Activated CD8-positive, alpha-beta memory T cell treated with anti-CD3 and anti-CD28 coated beads, Interleukin-2, amount 50 U/mL, for 1 hour (primary cell): ENCODE results near the gene SUGP2.
"Not testable (repeated sequence)": the region's sequence is repeated elsewhere in the genome, so short reads cannot be mapped to it uniquely, and the experiment has no call there.

Experiments
- DNase-seq: peaks from one replicate; pipeline ENCODE4 v3.0.0-alpha.2; 2020; ENCODE audit errors: extremely low read depth

SUGP2 gene

DNA sequence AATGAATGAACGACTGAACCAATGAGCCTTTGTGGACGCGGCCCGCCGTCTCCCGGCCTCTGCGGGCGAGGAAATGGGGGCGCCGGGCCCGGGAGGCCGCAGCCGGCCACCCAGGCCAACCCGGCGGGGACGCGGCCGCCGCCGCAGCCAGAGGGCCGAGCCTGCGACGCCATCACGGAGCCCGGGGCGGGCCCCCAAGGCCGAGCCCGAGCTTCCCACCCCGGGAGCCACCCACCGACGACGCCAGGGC, 216 bp downstream of the SUGP2 start:
- no peak for DNase-seq

DNA sequence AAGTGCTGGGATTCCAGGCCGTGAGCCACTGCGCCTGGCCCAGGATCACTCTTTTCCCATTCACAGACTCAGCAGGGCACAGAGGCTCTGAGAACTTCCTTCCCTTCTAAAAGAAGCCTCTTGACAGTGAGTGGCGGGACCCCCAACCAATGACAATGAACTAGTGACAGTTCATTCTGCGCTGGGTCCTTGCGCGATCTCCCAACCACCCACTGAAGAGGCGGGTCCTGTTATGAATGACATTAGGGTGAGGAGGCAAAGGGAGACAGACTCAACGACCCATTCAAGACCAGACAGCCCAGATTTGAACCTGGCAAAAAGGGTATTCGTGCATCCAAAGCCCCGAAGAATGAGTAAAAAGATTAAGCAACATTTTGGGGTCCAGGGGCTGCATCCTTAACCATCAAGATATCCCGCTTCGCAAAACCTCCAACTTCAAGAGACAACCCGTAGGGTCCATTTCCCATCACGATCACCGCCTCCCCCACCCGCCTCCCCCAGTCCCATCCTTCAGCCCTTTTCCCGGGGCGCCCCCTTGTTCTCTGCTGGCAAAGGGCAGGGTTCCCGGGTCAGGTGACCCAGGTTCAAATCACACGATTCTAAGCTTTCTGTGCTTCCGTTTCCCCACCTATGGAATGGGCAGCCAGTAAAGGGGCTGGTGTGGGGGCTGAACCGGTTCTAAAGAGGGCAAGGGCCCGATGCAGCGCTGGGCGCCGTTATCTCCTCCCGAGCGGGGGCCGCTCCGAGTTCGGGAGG, 719 bp downstream of the SUGP2 start:
- peak; percentile 68 for DNase-seq

DNA sequence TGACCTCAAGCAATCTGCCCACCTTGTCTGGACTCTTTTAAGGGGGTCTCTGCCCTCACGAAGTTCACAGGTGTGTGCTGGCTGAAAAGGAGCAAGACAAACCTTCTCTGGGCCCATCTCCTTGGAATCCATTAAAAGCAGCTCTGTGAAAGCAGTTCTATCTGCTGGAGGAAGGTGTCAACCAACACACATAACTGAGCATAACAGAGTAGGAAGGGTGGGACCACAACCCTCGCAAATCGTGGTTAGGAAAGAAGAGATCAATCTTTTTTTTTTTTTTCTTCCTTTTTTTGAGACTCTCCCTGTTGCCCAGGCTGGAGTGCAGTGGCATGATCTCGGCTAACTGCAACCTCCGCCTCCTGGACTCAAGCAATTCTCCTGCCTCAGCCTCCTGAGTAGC, 1.4 kb downstream of the SUGP2 start:
- DNase-seq = no peak

DNA sequence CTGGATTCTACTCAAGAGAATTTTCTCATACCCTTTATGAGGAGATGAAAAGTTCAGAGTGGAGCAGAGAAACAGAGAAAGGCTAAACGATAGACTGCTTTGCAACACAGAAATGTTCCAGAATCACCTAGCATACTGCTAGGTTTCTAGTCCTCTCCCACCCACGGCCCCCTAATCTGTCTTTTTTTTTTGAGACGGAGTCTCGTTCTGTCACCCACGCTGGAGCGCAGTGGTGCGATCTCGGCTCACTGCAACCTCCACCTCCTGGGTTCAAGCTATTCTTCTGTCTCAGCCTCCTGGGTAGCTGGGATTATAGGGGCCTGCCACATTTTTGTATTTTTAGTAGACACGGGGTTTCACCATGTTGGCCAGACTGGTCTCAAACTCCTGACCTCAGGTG, 4.8 kb downstream of the SUGP2 start:
- DNase-seq = no peak

DNA sequence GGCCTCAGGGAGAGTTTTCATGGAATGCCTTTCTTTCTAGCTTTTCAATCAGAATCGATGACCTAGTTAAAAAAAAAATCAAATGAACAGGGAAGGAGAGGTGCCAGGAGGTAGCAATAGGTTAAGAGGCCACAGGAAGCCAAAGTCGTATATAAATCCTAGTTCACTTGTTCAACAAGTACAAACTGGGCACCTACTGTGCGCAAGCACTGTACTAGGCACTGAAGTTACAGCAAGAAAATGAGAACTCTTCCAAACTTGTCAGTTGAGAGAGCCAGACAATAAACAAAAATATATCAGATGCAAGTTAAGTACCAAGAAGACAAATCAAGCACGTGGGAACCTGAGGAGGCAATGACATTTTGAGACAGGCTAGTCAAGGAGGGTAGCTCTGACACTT, 6.1 kb downstream of the SUGP2 start:
- no peak for DNase-seq

DNA sequence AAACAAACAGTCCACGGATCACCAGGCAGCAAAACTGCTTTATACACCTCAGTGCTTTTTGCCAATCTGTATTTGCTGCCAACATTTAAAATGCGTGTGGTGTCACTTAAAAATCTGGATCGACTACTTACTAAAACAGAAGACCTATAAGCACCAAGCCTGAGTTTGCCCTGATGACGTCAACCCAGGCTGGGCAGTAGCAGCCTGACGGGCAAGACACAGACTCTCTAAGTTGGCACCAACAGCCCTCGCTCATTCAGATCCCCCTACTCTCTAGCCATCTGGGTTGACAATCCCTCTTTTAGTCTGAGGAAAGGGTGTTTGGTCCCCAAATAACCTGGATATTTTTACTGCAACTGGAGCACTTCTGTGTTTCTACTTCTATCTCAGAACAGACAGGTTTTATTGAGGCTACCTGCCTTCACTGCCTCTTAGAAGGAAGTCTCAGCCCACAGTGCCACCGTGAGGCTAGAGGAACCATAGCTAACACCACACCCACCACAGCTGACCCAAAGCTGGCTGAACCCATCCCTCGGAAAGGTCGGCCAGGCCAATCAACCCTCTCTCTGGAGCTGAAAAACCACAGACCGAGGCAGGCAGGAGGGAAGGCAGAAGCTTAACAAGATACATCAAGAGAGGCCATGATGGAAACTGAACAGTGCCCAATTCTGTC, 6.9 kb downstream of the SUGP2 start:
- no peak for DNase-seq

DNA sequence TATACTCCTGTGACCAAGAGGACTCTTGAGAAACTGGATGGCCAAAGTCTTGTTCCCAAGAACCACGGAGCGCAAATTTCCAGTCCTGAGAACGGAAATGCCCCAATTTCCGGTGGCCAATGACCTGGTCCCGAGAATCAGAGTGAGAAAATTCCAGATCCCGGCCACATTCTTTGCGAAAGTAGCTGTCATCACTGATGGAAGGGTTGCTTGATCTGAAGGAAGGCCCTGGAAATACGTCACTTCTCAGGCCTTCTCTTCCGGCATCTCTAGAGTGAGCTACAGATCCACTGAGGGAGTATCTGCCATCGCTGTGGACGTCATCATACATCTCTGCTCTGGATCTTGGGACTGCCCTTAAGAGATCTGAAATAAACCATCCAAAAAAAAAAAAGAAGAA, 7.5 kb downstream of the SUGP2 start:
- no peak for DNase-seq

DNA sequence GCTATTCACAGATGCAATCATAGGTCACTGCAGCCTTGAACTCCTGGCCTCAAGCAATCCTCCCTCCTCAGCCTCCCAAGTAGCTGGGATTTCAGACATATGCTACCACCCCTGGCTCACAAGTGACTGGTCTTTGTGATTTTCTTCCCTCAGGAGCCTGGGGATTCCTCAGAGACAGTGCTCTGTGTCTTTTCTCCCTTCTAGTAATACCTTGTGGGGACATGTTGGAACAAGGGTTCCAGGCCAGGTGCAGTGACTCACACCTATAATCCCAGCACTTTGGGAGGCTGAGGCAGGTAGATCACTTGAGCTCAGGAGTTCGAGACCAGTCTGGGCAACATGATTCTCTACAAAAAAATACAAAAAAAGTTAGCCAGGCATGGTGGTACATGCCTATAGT, 9.9 kb downstream of the SUGP2 start:
- not testable (repeated sequence) for DNase-seq

DNA sequence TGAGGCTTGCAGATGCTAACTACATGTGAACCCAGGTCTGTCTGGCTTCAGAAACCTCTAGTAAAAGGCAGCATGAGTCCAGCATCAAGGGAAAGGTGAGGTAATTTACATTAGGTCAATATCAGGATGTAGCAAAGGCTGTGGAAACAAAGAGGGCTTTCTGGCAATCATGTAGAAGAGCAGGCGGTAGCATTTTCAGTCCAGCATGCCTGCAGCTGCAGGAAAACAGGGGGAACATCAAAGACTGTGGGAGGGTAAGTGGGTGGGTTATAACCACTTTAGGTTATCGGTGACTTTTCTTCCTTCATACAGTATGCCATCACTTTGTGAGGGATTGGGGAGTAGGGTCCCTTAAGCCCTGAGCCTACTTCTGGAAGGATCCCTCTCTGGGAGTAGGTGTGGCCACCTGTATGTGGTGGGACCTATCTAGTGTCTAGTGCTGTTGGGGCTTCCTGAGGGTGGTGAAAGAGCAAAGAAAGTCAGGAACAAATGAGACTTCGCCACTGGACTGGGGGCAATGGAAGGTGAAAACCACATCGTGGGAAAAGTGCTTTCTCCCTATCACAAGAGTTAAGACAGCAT, 10.8 kb downstream of the SUGP2 start:
- DNase-seq = no peak

DNA sequence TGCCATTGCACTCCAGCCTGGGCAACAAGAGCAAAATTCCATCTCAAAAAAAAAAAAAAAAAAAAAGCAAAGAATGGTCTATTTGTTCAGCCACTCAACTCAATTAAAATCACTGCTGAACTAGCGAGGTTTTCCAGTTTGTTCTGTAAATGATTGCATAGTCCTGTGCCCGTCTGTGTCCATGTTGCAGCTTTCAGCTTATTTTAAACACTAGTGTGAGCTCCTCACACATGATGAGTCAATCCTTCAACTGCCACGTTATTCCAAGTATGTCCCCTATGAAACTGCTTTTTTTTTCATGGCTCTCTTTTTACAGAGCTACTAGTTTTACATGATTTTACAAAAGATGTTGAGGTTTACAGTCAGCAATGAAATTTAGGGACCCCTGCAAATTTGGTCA, 12.2 kb downstream of the SUGP2 start:
- no peak for DNase-seq

DNA sequence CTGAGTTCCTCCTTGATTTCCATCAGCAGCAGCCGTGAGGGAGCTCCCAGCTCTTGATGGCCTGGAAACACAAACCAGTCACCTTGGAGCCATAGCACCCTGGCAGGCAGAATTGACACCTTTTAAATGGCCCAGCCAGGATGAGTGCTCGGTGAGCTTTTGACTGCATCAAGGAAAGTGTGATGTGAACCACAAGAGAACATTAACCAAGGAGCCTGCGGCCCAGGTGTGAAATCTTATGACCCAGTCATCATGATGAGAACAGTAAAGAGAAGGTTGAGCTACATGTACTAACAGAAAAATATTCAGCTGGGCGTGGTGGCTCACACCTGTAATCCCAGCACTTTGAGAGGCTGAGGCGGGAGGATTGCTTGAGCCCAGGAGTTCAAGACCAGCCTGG, 22.8 kb downstream of the SUGP2 start:
- DNase-seq = no peak

DNA sequence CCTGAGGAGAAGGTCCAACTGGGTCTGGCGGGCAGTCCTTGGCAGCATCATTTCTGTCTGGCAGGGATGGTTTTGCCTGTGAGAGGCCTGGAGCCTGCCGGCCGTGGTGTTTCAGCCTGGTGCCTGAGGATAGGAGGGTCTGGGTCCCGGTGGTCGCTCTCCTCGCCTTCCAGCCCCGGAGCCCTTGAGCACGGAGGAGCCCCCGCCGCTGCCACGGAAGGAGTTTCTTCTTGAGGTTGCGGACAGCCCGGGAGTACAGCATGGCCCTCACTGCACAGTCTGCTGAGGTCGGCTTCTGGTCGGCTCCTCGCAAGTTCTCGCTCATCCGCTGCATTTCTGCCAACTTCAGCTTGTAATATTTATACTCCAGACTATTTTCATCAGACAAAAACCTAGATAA, 23.4 kb downstream of the SUGP2 start:
- DNase-seq = no peak

DNA sequence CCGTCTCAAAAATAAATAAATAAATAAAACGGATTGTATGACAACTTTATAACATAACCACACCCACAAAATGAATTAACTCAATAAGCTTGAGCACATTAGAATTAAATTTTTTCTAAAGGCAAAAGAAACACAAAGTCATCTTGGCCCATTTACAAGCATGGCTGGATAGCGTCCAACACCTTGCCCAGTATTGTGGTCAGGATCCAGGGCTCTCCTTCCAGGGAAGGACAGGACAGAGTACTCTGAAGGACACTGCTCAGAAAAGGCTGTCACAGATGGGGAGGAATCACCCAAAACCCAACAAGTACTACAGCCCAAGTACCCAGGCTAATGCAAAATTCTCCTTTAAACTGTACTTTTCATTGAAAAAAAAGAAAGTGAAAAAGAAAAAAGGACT, 27.1 kb downstream of the SUGP2 start:
- no peak for DNase-seq

DNA sequence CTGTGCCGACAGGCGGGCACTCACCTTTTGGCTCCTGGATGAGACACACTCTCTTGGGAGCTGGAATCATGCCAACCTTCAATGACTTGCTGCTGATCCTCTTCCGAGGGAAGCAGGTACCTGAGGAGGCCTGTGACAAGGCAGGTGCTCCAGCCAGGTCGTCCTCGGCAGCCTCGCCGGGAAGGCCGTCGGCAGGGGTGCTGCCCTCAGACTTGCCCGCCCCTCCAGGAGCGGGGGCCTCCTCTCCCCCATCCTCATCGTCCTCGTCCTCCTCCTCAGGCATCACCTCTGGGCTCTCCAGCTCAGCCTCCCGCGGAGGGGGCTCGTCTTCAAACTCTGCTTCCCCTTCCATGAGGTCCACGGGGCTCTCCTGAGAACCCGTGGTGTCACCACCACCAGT, 29.2 kb downstream of the SUGP2 start:
- no peak for DNase-seq

DNA sequence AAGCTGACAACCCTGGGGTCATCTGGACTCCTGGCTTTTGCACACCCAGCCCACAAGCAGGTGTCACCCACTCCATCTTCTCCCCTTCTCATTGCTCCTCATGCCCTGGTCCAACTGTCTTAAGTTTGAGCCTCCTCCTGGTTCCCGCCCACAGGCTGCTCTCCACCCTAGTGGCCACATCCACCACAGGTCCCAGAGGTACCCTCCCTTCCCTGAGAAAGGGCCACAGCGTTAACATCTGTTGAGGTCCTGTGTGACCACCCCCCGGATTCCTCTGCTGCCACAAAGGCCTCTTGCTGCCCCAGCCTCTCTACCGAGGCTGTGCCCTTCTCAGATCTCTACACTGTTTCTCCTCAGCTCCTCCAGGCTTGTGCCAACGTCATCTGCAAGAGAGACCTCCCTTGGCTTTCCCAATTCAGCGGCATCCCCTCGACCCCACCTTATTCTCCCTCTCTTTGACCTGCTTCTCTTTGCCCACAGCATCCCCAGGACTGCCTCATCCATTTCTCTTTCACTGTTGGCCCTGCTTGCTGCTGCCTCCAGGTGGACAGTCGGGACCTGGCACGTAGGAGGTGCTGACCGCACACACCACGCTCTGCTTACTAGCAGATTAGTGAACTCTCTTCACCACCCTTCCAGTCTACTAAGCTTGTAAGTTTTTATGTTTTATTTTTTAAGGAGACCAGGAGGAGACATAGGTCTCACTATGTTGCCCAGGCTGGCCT, 33.3 kb downstream of the SUGP2 start:
- DNase-seq = no peak

DNA sequence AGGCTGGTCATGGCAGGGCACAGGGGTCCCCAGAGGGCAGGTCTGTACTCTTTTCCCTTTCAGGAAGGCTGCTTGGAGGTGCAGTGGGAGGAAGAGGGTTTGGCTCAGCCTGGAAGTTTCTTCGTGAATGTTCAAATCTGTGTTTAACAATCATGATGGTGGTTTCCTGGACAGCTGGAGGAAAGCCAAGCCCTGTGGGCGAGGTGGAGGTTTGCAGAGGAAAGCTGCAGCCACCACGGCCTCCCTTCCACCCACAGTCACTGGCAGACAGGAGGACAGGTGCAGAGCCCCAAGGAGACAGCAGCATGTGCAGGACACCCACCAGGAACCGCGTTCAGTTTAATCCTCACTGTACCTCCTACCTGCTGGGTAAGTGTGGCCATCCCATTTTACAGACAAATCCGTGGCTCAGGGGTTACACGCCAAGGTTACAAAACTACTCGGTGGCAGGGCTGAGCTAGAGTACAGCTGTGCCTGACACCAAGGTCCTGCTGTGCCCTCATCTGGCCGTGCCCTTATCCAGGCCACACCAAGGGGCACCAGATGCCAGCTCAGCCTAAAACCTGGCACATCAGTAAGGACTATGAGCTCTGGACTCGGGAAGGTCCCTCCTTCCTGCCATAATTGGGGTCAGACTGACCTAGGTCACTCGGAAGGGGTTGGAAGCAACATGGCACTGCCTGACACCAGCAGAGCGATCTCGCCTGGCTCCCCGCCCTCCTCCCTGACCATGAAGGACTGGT, 34.1 kb downstream of the SUGP2 start:
- no peak for DNase-seq

DNA sequence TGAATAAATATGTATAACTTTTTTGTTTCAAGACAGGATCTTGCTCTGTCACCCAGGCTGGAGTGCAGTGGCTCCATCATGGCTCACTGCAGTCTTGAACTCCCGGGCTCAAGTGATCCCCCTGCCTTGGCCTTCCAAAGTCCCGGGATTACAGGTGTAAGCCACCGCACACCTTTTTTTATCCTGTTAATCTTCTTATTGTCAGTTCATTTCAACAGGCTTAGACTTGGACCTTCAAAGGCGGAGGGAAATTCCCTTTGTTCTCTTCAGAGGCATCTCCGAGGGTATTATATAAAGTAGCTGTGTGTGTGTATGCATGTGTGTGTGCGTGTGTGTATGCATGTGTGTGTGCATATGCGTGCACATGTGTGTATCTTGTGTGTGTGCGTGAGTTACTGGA, 35.0 kb downstream of the SUGP2 start:
- no peak for DNase-seq

DNA sequence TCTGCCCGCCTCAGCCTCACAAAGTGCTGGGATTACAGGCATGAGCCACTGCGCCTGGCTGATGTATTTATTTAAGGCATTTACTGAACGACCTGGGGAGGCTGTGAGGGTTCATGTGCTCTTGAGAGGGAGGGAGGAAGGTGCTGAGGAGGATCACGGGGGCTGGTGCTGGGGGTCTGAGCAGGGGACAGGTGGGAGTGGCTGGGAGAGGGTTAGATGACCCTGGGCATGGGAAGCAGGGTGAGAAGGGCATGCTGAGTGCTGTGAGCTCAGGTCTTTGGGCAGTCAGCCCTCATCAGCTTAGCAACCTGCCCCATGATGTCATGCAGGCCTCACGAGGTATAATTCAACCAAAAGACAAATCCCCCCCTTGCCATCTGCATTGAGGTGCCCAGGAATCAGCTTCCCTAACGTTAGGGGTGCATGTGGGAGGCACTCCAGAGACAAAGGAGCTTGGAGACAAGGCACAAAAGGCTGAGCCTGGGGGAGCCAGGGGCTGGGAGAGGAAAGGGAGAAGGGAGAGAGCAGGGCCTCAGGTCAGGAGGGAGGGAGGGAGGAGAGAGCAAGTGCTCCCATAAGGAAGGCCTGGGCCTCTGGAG, 36.4 kb downstream of the SUGP2 start:
- no peak for DNase-seq

DNA sequence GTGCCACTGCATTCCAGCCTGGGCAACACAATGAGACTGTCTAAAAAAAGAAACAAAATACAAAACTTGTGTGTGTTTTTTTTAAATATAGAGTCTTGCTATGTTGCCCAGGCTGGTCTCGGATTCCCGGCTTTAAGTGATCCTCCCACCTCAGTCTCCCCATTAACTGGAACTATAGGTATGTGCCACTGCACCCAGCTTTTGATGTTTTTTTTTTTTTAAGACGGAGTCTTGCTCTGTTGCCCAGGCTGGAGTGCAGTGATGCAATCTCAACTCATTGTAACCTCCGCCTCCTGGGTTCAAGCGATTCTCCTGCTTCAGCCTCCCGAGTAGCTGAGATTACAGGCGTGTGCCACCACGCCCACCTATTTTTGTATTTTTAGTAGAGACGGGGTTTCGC, 37.0 kb downstream of the SUGP2 start:
- DNase-seq = no peak

DNA sequence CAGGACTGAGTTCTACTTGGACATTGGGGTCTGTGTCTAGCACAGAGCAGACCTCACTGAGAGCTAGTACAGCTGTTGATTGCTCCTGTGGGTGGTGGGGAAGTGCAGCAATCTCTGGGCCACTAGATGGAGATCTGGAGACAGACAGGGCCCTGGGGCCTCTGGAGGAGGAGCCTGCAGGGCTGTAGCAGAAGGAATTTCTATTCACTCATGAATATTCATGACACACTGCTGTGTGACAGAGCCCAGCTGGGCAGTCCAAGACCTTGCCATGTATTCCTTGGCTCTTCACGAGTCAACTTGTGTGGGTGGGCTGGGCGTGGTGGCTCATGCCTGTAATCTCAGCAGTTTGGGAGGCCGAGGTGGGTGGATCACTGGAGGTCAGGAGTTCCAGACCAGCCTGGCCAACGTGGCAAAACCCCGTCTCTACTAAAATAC, 37.5 kb downstream of the SUGP2 start:
- no peak for DNase-seq

DNA sequence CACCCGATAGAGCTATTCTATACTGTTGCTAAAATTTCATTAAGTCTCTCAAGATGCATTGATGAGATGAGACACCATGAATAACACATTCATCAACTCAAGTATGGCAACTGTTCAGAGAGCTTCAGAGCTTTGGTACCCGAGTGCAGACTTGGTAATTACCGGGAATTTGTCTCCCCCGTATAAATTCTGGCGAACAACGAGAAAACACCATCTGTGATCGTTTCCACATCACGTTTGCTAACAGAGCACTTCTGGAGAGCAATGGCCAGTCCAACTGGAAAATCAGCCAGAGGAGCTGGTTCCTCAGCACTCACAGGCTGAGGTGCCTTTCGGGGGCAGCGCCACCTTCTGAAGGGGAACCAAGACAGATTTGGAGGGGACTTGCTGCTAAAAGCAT, 40.2 kb downstream of the SUGP2 start:
- no peak for DNase-seq

DNA sequence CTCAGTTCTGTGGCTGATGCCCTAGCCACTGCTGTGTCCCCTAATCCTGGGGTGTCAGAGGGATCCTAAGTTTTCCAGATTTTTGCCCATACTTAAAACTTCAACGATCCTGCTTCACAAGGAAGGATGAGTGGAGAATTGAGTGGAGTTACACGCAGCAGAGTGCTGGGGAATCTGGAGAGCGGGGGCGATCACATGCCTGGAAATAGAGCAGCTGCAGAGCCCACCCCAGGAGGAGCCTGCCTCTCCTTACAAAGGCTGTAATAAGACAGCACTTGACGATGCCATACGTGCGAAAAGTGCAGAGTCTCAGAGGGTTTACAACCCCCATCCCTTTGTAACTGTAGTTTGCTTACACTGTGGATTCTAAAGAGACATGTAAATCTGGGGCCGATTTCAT, 40.6 kb downstream of the SUGP2 start:
- no peak for DNase-seq
